VCaP (cell line): ENCODE measurements around the gene FRAS1.

Experiments used
- H3K27ac ChIP-seq: fragments of 450-650 bp; 2 replicates; pipeline ENCODE4 v1.5.1; 2017
- TF ChIP-seq, protein P1 (sequence below): fragments of 450-650 bp; conservative IDR thresholded peaks from 2 replicates; pipeline ENCODE4 v1.5.1; 2017; ENCODE audit warnings: mild to moderate bottlenecking, moderate library complexity

FRAS1 gene

GRCh38 chr4:78332976-78333375, 275.9 kb downstream of the FRAS1 start:
- H3K27ac ChIP-seq: no peak overlapping the region

DNA sequence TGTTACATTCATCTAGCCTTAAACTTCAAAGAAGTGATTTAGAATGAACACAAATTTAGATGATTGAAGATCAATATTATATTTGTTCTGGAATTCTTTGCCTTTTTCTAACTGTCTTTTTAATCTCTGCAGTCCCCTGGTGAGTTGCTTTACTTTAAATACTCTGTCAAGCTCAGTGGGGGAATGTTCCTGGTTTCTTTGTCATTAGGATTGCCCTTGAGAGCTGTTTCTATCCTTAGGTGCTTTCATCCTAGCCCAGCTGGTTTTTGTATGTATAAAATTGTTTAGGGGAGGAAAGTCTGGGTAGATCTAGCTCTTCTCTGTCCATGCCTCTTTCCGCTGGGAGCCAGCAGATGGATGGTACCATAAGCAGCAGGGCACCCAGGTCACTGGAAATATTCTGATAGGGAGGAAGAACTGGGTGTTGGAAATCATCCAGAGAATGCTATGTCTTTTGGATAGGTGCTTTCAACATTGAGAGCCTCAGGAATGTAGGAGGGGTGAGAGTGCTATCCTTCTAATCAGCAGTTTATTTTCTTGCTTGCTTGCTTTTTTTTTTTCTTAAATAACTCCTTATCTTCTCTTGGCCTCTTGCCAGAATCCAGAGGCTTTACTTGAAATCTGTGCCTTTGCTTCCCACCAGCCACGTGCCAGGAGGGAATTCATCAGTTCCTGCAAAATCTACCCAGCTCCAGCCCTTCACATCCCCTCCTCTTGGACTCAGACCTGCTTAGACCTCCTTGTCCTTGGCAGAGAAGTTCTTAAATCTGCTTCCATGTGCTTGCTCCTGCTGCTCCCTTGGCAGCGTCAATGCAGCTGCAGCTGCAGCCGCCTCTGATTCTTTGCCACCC, 279.2 kb downstream of the FRAS1 start:
- TF ChIP-seq, protein P1, sequence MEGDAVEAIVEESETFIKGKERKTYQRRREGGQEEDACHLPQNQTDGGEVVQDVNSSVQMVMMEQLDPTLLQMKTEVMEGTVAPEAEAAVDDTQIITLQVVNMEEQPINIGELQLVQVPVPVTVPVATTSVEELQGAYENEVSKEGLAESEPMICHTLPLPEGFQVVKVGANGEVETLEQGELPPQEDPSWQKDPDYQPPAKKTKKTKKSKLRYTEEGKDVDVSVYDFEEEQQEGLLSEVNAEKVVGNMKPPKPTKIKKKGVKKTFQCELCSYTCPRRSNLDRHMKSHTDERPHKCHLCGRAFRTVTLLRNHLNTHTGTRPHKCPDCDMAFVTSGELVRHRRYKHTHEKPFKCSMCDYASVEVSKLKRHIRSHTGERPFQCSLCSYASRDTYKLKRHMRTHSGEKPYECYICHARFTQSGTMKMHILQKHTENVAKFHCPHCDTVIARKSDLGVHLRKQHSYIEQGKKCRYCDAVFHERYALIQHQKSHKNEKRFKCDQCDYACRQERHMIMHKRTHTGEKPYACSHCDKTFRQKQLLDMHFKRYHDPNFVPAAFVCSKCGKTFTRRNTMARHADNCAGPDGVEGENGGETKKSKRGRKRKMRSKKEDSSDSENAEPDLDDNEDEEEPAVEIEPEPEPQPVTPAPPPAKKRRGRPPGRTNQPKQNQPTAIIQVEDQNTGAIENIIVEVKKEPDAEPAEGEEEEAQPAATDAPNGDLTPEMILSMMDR: no peak
- H3K27ac ChIP-seq: no peak overlapping the region

More at GRCh38 chr4:78332976-78333375, 275.9 kb downstream of the FRAS1 start:
- TF ChIP-seq, protein P1: no peak

- no peak overlapping the region for H3K27ac ChIP-seq
- TF ChIP-seq, protein P1: no peak
Measured at GRCh38 chr4:78337244-78338020, 280.3 kb downstream of the FRAS1 start.

DNA sequence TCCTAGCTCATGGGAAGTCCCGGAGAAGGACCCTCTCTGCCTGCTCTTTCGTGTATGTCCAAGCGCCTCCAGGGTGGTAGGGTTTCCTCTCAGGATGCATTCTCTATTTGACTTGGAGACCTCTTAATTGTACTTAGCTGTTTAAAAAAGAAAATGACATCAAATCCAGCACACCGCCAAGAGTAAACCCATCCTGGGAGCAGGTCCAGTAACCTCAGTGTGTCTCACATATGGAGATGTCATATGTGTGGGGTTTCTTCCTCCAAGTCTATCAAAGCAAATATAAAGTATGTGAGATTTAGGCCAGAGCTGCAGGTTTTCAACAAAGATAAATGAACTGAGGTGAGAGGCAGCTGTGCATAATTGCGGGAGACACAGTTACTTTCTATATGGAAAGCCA, 285.0 kb downstream of the FRAS1 start:
- TF ChIP-seq, protein P1: no peak
- H3K27ac ChIP-seq: no peak overlapping the region

- no peak overlapping the region for H3K27ac ChIP-seq
- TF ChIP-seq, protein P1: no peak
Measured at GRCh38 chr4:78343682-78344081, 286.6 kb downstream of the FRAS1 start.

- no peak overlapping the region for H3K27ac ChIP-seq
- TF ChIP-seq, protein P1: no peak
Measured at GRCh38 chr4:78345237-78345636, 288.1 kb downstream of the FRAS1 start.

DNA sequence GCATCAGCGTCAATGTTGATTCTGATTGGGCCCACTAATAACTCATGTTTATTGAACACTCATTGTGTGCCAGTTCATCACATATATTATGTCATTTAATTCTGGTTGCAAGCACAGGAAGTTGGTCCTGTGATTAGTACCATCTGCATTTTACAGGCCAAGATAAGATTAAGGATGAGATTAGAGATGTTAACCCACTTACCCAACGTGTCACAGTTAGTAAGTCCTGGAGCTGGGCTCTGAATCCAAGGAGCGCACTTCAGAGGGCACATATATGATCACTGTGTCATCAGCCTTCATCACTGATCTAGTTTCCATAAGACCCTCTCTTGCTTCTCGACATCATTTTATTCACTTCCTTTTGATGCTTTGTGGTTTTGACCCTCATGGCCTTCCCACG, 289.1 kb downstream of the FRAS1 start:
- TF ChIP-seq, protein P1: no peak
- no peak overlapping the region for H3K27ac ChIP-seq
